ENCODE data around the gene ASPDH.

GRCh38 chr19:50495020-50495531 is 18.6 kb downstream of the ASPDH start:
- TF ChIP-seq POLR2A (IDR thresholded peaks at IDR 0.05) (no peak), CTCF (IDR thresholded peaks at IDR 0.05) (no peak), POLR2AphosphoS5 (IDR thresholded peaks at IDR 0.05) (no peak), EP300 (IDR thresholded peaks at IDR 0.05; ENCODE audit: low read depth) (no peak)

Measured in transverse colon (tissue), 4 donors.